Activated CD4-positive, alpha-beta T cell treated with anti-CD3 and anti-CD28 coated beads, Interleukin-2, amount 50 U/mL, for 48 hours (primary cell): ENCODE measurements around the gene MYO1F.
A peak's percentile ranks its signal among the peaks of the same experiment; 100 is the strongest.
"Not testable (repeated sequence)": the region's sequence is repeated elsewhere in the genome, so short reads cannot be mapped to it uniquely, and the experiment has no call there.

Experiments used
- DNase-seq, 2 experiments: peaks; one replicate each; pipeline ENCODE4 v3.0.0-alpha.2; 2020

The MYO1F gene

DNA sequence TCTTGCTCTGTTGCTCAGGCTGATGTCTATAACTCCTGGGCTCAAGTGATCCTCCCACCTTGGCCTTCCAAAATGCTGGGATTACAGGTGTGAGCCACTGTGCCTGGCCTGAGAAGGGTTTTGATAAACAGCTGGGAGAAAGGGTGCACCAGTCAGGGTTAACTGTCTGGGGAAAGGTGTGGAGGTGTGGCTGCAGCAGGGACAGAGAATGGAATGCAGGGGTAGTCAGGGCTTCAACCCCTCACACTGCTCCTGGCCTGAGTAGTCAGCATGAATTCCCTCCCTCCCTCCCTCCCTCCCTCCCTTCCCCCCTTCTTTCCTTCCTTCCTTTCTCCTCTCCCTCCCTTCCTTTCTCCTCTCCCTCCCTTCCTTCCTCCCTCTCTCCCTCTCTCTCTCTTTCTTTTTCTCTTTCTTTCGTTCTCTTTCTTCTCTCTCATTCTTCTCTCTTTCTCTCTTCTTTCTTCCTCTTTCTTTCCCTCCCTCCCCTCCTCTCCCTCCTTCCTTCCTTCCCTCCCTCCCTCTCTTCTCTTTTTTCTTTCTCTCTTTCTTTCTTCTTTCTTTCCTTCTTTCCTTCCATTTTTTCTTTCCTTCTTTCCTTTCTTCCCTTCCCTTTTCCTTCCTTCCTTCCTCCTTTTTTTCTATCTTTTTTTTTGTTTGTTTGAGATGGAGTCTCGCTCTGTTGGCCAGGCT, 16.0 kb downstream of the MYO1F start:
- DNase-seq: no peak

GRCh38 chr19:8558325-8558724, 18.9 kb downstream of the MYO1F start:
- no peak for DNase-seq

DNA sequence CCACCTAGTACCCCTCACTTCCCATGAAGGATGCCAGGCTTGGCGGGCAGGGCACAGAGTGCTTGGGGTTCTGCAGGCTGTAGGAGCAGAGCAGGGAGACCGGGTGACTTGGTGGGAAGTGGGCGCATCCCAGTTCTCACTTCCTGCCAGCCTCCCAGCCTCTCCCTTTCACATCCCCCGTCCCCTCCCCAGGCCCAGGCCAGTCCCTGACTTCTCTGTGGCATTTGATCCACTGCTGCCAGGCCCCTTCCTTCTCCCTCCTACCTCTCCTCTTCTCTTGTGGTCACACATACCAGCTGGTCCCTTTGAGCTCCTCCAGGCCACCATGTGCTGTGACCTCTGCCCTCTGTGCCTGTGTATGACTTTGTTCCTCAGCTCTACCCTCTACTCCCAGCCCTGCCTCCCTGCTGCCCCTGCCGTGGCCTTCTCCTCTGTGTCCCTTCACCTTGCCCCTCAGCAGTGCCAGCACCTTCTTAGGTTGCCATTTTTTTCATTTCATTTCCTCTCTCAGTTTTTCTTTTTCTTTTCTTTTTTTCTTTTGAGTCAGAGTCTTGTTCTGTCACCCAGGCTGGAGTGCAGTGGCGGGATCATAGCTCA, 19.5 kb downstream of the MYO1F start:
- no peak for DNase-seq

DNA sequence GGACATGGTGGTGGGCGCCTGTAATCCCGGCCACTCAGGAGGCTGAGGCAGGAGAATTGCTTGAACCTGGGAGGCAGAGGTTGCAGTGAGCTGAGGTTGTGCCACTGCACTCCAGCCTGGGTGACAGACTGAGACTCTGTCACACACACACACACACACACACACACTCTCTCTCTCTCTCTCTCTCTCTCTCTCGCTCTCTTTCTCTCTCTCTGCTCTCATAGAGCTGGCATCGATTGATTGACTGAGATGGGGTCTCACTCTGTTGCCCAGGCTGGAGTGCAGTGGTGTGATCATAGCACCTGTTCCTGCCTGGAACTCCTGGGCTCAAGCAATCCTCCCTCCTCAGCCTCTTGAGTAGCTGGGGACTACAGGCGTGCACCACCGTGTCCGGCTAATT, 23.5 kb downstream of the MYO1F start:
- DNase-seq: not testable (repeated sequence)

GRCh38 chr19:8552810-8553209, 24.4 kb downstream of the MYO1F start:
- no peak for DNase-seq

DNA sequence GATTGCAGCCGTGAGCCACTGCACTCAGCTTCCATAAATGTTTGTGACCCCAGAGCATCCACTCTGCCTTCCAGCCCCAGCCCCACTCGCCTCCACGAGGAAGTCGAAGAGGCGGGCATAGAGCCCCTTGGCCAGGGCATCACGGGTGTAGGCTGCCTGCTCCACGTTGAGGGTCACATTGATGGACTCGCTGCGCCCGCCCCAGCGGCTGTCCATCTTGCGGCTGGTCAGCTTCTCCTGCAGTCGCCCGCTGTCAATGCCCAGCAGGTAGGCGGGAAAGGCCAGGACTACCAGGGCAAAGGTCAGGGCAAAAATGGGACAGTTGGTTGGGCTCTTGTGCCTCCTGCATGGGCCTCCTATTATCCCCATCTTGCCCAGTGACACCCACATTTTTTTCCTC, 27.2 kb downstream of the MYO1F start:
- no peak for DNase-seq

DNA sequence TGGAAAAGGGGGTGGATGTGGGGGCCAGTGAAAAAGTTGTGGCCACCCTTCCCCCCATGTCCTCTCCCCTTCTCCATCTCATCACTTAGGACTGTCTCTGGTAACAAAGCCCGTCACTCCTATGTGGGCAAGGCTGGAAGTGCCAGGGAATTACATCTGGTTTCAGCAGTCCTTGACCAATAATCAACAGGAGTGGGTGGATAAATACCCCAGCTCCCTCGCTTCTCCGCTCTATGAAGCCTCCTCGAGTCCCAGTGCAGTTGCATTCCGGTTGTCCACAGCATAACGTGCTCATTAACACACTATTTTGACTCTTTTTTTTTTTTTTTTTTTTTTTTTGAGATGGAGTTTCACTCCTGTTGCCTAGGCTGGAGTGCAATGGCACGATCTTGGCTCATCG, 31.5 kb downstream of the MYO1F start:
- no peak for DNase-seq

- no peak for DNase-seq
Measured at GRCh38 chr19:8544168-8544567, 33.1 kb downstream of the MYO1F start.

- no peak for DNase-seq
Measured at GRCh38 chr19:8539621-8540149, 37.6 kb downstream of the MYO1F start.

DNA sequence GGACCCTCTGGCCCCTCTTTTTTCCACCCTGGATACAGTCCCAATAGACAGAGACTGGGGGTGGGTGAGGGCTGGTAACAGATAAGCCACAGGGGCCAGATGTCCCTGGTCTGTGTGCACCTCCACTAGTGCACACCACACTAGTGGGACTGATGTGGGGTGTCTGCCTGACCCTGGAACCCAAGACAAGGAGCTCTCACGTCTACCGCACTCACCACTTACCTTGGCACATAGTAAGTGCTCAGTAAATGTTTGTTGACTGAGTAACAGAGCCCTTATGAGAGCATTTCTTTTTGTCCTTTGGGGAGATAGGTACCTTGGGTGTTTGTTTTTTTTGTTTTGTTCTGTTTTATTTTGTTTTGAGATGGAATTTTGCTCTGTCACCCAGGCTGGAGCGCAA, 40.1 kb downstream of the MYO1F start:
- DNase-seq: no peak

GRCh38 chr19:8536282-8536681, 41.0 kb downstream of the MYO1F start:
- no peak for DNase-seq

GRCh38 chr19:8532225-8532624, 45.0 kb downstream of the MYO1F start:
- no peak for DNase-seq

DNA sequence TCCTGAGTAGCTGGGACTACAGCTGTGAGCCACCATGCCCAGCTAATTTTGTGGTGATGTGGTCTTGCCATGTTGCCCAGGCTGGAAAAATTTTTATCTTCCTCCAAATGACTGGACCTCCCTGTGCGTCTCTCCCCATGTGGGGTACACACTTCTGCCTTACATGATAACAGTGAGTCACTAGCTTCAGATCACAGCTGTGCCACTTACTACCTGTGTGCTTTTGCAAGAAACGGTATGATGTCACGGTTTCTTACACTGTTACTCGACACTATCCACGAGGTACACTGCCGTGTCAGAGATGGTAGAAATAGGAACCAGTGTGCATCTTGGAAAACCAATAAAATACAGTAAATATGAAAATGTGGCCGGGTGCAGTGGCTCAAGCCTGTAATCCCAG, 45.8 kb downstream of the MYO1F start:
- DNase-seq: no peak

DNA sequence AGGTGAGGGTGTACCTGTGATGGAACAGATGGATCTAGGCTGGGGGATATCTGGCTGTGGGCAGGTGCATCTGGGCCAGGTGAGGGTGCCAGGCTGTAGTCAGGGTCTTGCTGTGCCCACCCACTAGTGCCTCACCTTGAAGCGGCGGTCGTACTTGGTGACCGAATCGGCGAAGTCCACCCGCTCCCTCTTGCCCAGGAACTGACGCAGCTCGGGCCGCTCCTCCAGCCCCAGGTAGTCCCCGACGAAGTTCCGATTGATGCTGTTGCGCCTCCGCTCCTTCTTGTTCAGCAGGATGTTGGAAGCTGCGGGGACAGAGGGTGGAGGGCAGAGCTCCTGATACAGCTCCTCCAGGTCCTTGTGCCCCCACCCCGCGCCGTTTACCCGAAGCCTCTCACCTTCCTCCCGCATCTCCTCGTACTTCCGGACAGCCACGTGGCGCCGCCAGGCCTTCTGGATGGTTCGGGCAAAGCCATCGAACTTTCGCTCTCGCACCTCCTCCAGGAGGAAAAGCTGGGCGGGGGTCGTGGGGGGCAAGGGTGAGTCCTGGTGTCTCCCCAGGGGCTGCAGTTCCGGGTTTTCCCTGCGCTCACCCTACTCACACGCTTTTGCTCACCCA, 47.1 kb downstream of the MYO1F start:
- DNase-seq: no peak

- no peak for DNase-seq
Measured at GRCh38 chr19:8529369-8530006, 47.8 kb downstream of the MYO1F start.

DNA sequence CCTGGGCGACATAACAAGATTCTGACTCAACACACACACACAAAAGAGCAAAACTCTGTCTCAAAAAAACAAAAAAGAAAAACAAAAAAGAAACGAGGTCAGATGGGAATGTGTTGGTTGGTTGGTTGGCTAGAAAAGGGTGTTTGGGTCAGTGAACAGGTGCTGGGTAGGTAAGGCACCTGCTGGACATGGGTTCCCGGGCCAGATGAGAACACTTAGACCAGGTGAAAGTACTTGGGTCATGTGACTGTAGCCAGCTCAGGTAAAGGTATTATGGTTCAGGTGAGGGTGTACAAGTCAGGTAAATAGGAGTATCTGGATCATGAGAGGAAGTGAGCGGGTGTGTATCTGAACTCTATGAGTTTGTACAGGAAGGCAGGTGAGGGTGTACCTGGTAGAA, 48.7 kb downstream of the MYO1F start:
- no peak for DNase-seq

DNA sequence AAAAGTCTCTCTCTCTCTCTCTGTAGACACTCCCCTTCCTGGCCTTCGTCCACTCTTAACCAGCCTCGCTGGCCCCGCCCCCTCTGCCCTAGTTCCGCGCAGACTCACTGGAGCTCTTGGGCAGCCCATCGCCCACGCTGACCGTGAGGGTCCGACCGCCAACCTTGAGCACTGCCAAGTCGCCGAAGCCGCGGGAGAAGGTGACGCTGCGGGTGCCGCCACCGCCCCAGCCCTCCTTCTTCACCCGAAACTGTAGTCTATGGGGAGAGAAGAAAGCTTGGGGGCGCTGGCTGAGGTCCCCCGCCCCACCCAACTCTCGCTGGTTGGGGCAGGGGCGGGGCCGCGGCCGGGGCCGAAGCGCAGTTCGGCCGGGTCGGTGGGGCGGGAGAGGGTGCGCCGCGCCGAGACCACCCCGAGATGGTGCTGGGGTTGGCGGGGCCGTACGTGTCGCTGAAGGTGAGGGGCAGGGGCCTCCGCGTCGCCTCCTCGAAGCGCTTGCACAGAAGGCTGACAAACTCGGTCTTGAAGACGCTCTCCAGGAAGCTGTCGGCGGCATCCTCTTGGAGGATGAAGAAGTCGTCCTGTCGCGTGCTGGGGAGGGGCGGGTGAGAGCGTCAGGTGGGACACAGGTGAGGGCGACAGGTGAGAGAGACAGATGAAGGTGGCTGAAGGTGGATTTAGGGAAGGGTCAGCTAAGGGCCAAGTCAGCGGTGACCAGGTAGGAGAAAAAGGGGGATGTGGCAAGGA, 50.7 kb downstream of the MYO1F start:
- DNase-seq: no peak

DNA sequence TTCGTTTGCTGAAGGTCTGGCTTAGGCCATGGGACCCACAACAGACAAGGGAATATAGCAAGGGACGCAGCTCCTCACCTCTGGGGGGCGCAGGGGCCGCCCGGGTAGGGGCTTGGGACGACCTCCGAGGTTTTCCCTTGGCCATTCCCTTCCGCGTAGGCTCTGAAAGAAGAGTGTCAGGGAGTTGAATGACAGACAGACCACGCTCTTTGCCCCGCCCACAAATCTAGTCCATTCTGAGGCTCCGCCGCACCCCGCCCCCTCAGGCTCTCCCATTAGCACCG, 51.9 kb downstream of the MYO1F start:
- DNase-seq: no peak

- DNase-seq: no peak
Measured at GRCh38 chr19:8519388-8519787, 57.9 kb downstream of the MYO1F start.

DNA sequence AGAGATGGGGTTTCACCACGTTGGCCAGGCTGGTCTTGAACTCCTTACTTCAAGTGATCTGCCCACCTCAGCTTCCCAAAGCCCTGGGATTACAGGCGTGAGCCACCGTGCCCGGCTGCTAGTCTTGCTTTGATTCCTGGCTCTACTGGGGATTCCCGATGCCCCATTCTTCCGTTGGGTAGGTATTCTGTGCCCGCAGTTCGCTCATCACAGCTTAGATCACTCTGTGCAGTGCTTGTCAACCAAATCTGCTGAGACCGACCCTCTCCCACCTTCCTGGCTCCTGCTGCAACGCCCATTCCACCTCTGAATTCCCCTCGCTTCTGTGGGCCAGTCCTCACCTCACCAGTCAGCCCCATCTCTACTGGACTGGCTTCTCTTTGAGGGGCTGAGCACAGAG, 58.7 kb downstream of the MYO1F start:
- no peak for DNase-seq

- peak in 1 of 2 experiments; percentile 39 for DNase-seq
Measured at GRCh38 chr19:8517551-8518442, 59.4 kb downstream of the MYO1F start.

DNA sequence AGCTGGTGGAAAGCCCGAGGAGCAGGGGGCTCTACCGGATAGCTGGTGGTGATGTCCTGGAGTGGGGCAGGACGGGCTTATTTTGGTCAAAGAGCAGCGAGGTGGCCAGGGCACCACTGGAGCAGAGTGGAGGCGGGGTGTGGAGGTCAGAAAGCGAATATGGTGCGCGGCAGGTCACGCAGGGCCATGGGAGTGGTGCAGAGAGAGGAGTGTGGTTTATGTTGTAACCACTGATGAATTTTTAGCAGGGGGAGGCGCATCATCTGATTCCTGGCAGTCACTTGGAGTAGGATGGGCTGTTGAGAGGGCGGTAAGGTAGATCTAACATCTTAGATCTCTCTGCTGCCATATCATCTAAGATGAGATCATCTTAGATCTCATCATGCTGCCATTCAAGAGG, 61.9 kb downstream of the MYO1F start:
- peak; percentile 57 to 65 for DNase-seq
